ENCODE data around the gene GCAT. TPM values are rescaled to one million over a fixed set of nuclear protein-coding genes. Genes with fewer than 3 reads are reported as not detected.
"Not testable (repeated sequence)": the region's sequence is repeated elsewhere in the genome, so short reads cannot be mapped to it uniquely, and the experiment has no call there.

Gene GCAT
- total and polyA plus RNA-seq, 7 donors: 5.1 to 14.1 (median 8.3) TPM

- Histone ChIP-seq H3K27me3 (no peaks in the 10 kb centered on the region), H3K27ac (no peak overlapping the region), H3K4me3 (no peak overlapping the region), H3K36me3 (no peaks in the 10 kb centered on the region), H3K9me3 (no peaks in the 10 kb centered on the region), H3K4me1 (peaks cover 0 to 12% (median 10%) of the 10 kb centered on the region in 4 donors)
- no peak for DNase-seq
- no peak for TF ChIP-seq POLR2A (IDR thresholded peaks at IDR 0.05)
- no peak for TF ChIP-seq CTCF (IDR thresholded peaks at IDR 0.05)
- no peak for TF ChIP-seq EP300 (IDR thresholded peaks at IDR 0.05)
- no peak for TF ChIP-seq POLR2AphosphoS5 (IDR thresholded peaks at IDR 0.05)
- intact Hi-C loops (cut with DNase I): no loop called here
- 69 to 72% methylated on average over 14 of the region's 14 CpGs for WGBS, 2 donors
Measured at GRCh38 chr22:37797874-37798500, 9.7 kb upstream of the GCAT start.

GRCh38 chr22:37799979-37800378 is 7.8 kb upstream of the GCAT start:
- intact Hi-C loops (cut with DNase I): loop anchor here (5.0 kb wide), 1 partner anchor 113 kb away; the partner anchor contains the start of gene NOL12
- not testable (repeated sequence) for DNase-seq, H3K27me3 ChIP-seq, H3K36me3 ChIP-seq, H3K9me3 ChIP-seq, H3K27ac ChIP-seq, H3K4me3 ChIP-seq
- peaks cover 0 to 29% (median 23%) of the 10 kb centered on the region in 4 donors for H3K4me1 ChIP-seq
- 74 to 83% methylated on average over 9 of the region's 9 CpGs for WGBS, 2 donors

- TF ChIP-seq CTCF (IDR thresholded peaks at IDR 0.05) (no peak), EP300 (IDR thresholded peaks at IDR 0.05) (no peak), POLR2A (IDR thresholded peaks at IDR 0.05) (no peak), POLR2AphosphoS5 (IDR thresholded peaks at IDR 0.05) (no peak)
- no peak for DNase-seq
- Histone ChIP-seq H3K9me3 (no peaks in the 10 kb centered on the region), H3K27ac (peak overlapping the region in 3 of 4 donors; percentile 68 to 96 (median 93)), H3K4me3 (peak overlapping the region; percentile 44 to 70 (median 59)), H3K27me3 (no peaks in the 10 kb centered on the region), H3K36me3 (no peaks in the 10 kb centered on the region), H3K4me1 (peaks cover 0 to 46% (median 30%) of the 10 kb centered on the region in 4 donors)
- intact Hi-C loops (cut with DNase I): loop anchor here (5.0 kb wide), 1 partner anchor 115 kb away; the partner anchor contains the start of gene NOL12
- whole genome bisulfite sequencing, 2 donors: 1 to 3% methylated on average over 13 of the region's 13 CpGs
Measured at GRCh38 chr22:37801946-37802309, 5.8 kb upstream of the GCAT start.

GRCh38 chr22:37802310-37803194 is 5.2 kb upstream of the GCAT start:
- 1 to 2% methylated on average over 63 of the region's 63 CpGs for WGBS, 2 donors
- H3K36me3 ChIP-seq: no peaks in the 10 kb centered on the region
- peak overlapping the region; percentile 44 to 70 (median 59) for H3K4me3 ChIP-seq
- H3K27ac ChIP-seq: peak overlapping the region in 3 of 4 donors; percentile 68 to 96 (median 93)
- no peaks in the 10 kb centered on the region for H3K27me3 ChIP-seq
- intact Hi-C loops (cut with DNase I): loop anchor here (5.0 kb wide), 1 partner anchor 115 kb away; the partner anchor contains the start of gene NOL12
- H3K4me1 ChIP-seq: peaks cover 0 to 51% (median 30%) of the 10 kb centered on the region in 4 donors
- TF ChIP-seq POLR2A (IDR thresholded peaks at IDR 0.05) (peak; percentile 26 to 58), EP300 (IDR thresholded peaks at IDR 0.05) (no peak), POLR2AphosphoS5 (IDR thresholded peaks at IDR 0.05) (peak; percentile 25 to 82 (median 72)), CTCF (IDR thresholded peaks at IDR 0.05) (no peak)
- no peaks in the 10 kb centered on the region for H3K9me3 ChIP-seq
- peak; percentile 83 for DNase-seq

DNA sequence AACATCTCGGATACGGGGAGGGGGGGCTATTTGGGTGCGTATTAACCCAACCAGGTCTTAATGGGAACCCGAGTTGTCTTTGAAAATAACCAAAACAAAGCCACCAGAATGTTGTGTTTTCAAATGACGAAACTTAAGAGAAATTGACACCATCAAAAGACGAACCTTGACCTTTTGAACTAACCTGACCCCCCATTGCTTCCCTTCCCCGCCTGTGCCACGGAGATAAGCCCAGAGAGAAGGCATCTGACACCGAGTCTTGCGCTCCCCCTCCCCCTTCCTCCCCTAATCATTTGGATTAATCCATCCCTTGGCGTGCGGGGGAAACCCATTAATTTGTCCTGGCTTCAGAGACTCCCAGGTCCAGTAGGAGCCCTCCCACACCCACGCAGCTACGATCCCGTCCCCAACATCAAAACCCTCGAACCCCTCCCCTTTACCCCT is 4.5 kb upstream of the GCAT start:
- 26 to 34% methylated on average over 16 of the region's 16 CpGs for WGBS, 2 donors
- H3K27me3 ChIP-seq: no peaks in the 10 kb centered on the region
- no peak for DNase-seq
- no peaks in the 10 kb centered on the region for H3K36me3 ChIP-seq
- TF ChIP-seq CTCF (IDR thresholded peaks at IDR 0.05): no peak
- no peak for TF ChIP-seq EP300 (IDR thresholded peaks at IDR 0.05)
- TF ChIP-seq POLR2A (IDR thresholded peaks at IDR 0.05): no peak
- no peak for TF ChIP-seq POLR2AphosphoS5 (IDR thresholded peaks at IDR 0.05)
- H3K9me3 ChIP-seq: no peaks in the 10 kb centered on the region
- intact Hi-C loops (cut with DNase I): loop anchor here (5.0 kb wide), 1 partner anchor 116 kb away; the partner anchor contains the start of gene NOL12
- peak overlapping the region in 2 of 4 donors; percentile 57 to 70 for H3K4me3 ChIP-seq
- H3K4me1 ChIP-seq: peaks cover 0 to 55% (median 33%) of the 10 kb centered on the region in 4 donors
- peak overlapping the region in 3 of 4 donors; percentile 87 to 96 (median 93) for H3K27ac ChIP-seq
